Natural killer cell (primary cell): Measurements from ENCODE around the gene TBC1D22A. TPM values are rescaled to one million over a fixed set of nuclear protein-coding genes. Genes with fewer than 3 reads are reported as not detected.

ENCODE experiments used
- ATAC-seq, 3 donors: fragments of 150-1000 bp in 2 of 3; fragments of 200-7000 bp in 1 of 3; cut with Tn5 transposase; 1 replicate in 1 of 3; 2 replicates in 2 of 3; pipeline ENCODE4 v1.10.0; 2021; ENCODE audit warnings: mild to moderate bottlenecking in 2 of 3, moderate library complexity in 2 of 3
- DNase-seq, 2 donors: peaks; one replicate each; pipeline versions ENCODE4 v3.0.0 to v3.0.0-alpha.2; 2013 to 2021; ENCODE audit warnings: mixed read lengths in 1 of 2
- H3K27ac ChIP-seq: one replicate; pipeline ENCODE4 v1.5.1; 2013; ENCODE audit warnings: mild to moderate bottlenecking, low read length
- H3K27me3 ChIP-seq: one replicate; pipeline ENCODE4 v1.6.1; 2013; ENCODE audit warnings: low read length; ENCODE audit not compliant: control insufficient read depth, insufficient read depth
- H3K36me3 ChIP-seq: one replicate; pipeline ENCODE4 v1.6.1; 2013; ENCODE audit warnings: low read length; ENCODE audit not compliant: control insufficient read depth, insufficient read depth
- H3K4me1 ChIP-seq: one replicate; pipeline ENCODE4 v1.6.1; 2013; ENCODE audit warnings: low read length; ENCODE audit not compliant: control insufficient read depth, insufficient read depth
- H3K4me3 ChIP-seq: one replicate; pipeline ENCODE4 v1.5.1; 2013; ENCODE audit warnings: low read length
- H3K9me3 ChIP-seq: one replicate; pipeline ENCODE4 v1.6.1; 2013; ENCODE audit warnings: low read length; ENCODE audit not compliant: control insufficient read depth, insufficient read depth
- H3K27ac Mint-ChIP-seq, 2 donors: one replicate each; pipeline ENCODE4 v1.8.0; 2022; ENCODE audit warnings: mild to moderate bottlenecking in 2 of 2, mixed read lengths in 2 of 2, moderate library complexity in 1 of 2
- H3K27me3 Mint-ChIP-seq, 2 donors: one replicate each; pipeline ENCODE4 v1.8.0; 2022; ENCODE audit warnings: low read depth in 2 of 2, mixed read lengths in 2 of 2
- H3K36me3 Mint-ChIP-seq: one replicate; pipeline ENCODE4 v1.8.0; 2022; ENCODE audit warnings: mixed read lengths
- H3K4me1 Mint-ChIP-seq, 2 donors: one replicate each; pipeline ENCODE4 v1.8.0; 2022; ENCODE audit warnings: mixed read lengths in 2 of 2
- H3K4me3 Mint-ChIP-seq: one replicate; pipeline ENCODE4 v1.8.0; 2022; ENCODE audit warnings: mild to moderate bottlenecking, moderate library complexity, mixed read lengths
- H3K9me3 Mint-ChIP-seq, 2 donors: one replicate each; pipeline ENCODE4 v1.8.0; 2022; ENCODE audit warnings: mixed read lengths in 2 of 2
- WGBS: methylation state at CpG from one replicate; pipeline ENCODE4 v1.1.7; 2013; ENCODE audit warnings: missing lambda C conversion rate; ENCODE audit not compliant: insufficient coverage; 5-methylcytosine and 5-hydroxymethylcytosine counted together
- intact Hi-C: fragments of 100-400 bp; cut with micrococcal nuclease; formaldehyde crosslinking; loops from one replicate; pipeline ENCODE4 v1.14.2; 2022
- total RNA-seq, 4 donors: library from RNA; stranded (reverse); fragments of 120-200 nt in 1 of 4; gene quantifications; one replicate each; pipeline versions ENCODE4 v1.2.3 to v1.2.4, GENCODE V29; 2013 to 2022
- TF ChIP-seq, protein P1 (sequence below): fragments of 200-600 bp; IDR thresholded peaks from one replicate; pipeline ENCODE4 v1.8.0; 2022; ENCODE audit warnings: antibody characterized with exemption

The TBC1D22A gene
- total RNA-seq, 3 donors from 2014 or later (not counting 1 experiment from before 2014, with no cell fraction given) = 47.4 to 53.7 (median 53.2) TPM

DNA sequence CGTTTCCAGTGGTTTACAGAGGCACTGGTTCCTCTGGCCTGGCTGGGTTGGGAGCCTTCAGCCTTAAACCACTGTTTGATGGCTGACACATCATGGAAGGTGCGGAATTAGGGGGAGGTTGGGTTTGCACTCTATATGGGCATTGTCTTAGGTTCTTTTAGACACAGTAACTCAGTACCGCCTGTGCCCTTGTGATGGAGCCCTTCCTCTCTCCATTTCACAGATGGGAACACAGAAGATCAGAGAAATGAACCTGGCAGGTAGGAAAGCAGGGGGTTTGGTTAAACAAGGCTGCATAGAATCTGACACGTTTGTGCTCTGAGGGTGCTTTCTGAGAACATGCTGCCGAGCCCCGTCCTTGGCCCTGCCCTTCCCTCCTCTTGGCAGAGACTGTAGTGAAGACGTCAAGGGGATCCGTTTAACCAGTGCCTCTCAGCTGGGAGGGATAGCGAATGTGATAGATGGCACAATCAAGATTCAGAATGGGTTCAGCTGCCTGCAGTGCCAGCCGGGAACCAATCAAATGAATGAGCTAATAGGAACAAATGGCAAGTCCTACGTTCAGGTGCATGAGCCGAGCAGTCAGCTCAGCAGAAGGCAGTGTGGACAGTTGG is 228.6 kb downstream of the TBC1D22A start:
- TF ChIP-seq, protein P1, sequence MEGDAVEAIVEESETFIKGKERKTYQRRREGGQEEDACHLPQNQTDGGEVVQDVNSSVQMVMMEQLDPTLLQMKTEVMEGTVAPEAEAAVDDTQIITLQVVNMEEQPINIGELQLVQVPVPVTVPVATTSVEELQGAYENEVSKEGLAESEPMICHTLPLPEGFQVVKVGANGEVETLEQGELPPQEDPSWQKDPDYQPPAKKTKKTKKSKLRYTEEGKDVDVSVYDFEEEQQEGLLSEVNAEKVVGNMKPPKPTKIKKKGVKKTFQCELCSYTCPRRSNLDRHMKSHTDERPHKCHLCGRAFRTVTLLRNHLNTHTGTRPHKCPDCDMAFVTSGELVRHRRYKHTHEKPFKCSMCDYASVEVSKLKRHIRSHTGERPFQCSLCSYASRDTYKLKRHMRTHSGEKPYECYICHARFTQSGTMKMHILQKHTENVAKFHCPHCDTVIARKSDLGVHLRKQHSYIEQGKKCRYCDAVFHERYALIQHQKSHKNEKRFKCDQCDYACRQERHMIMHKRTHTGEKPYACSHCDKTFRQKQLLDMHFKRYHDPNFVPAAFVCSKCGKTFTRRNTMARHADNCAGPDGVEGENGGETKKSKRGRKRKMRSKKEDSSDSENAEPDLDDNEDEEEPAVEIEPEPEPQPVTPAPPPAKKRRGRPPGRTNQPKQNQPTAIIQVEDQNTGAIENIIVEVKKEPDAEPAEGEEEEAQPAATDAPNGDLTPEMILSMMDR = no peak
- no peak overlapping the region for H3K27ac ChIP-seq
- peaks cover 12 to 18% of the 10 kb centered on the region in 2 donors for H3K4me1 Mint-ChIP-seq
- DNase-seq = no peak
- no peak for ATAC-seq
- H3K4me3 ChIP-seq = no peak overlapping the region
- intact Hi-C loops = no loop called here
- H3K4me1 ChIP-seq = no peaks in the 10 kb centered on the region
- no peak overlapping the region for H3K4me3 Mint-ChIP-seq
- no peaks in the 10 kb centered on the region for H3K27me3 Mint-ChIP-seq
- no peaks in the 10 kb centered on the region for H3K27me3 ChIP-seq
- no peaks in the 10 kb centered on the region for H3K9me3 ChIP-seq
- WGBS = 98% methylated on average over 12 of the region's 12 CpGs
- peaks cover 18% of the 10 kb centered on the region for H3K36me3 ChIP-seq
- H3K27ac Mint-ChIP-seq = no peak overlapping the region
- H3K36me3 Mint-ChIP-seq = no peaks in the 10 kb centered on the region
- no peaks in the 10 kb centered on the region for H3K9me3 Mint-ChIP-seq

- H3K27ac Mint-ChIP-seq = no peak overlapping the region
- H3K4me3 Mint-ChIP-seq = no peak overlapping the region
- intact Hi-C loops = no loop called here
- H3K36me3 Mint-ChIP-seq = no peaks in the 10 kb centered on the region
- H3K9me3 Mint-ChIP-seq = no peaks in the 10 kb centered on the region
- H3K4me1 Mint-ChIP-seq = peaks cover 17 to 18% of the 10 kb centered on the region in 2 donors
- DNase-seq = no peak
- TF ChIP-seq, protein P1 = no peak
- Histone ChIP-seq H3K4me1 (no peaks in the 10 kb centered on the region), H3K27ac (no peak overlapping the region), H3K27me3 (no peaks in the 10 kb centered on the region), H3K4me3 (no peak overlapping the region), H3K9me3 (no peaks in the 10 kb centered on the region), H3K36me3 (peaks cover 18% of the 10 kb centered on the region)
- 88% methylated on average over 14 of the region's 14 CpGs for WGBS
- no peak for ATAC-seq
- H3K27me3 Mint-ChIP-seq = no peaks in the 10 kb centered on the region
These were observed 229.2 kb downstream of the TBC1D22A start for GRCh38 chr22:46991666-46992065.

DNA sequence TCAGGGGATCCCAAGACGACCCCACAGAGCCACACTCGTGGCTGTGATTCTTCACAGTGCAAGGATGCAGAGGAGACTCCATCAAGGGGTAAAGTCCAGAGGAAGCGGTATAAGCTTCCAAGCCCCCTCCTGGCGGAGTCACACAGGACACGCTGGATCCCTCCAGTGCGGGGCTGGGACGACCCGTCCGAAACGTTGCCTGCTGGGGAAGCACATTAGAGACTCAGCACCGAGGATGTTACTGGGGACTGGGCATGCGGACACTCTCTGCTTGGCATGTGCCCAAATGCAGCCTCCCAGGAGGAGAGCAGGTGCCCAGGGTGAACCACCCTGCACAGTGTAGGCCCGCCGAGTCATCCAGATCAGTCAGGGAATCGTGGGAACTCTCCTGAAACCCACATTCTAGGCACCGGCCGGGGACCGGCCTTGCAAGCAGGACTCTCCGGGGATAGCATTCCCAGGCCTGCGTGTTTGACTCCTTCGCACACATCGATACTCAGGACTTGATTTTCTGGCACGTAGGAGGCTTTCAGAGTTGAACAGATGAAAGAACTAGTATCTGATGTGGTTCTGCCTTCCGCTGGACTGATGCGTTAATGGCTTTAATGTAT is 229.8 kb downstream of the TBC1D22A start:
- ATAC-seq (no peak), DNase-seq (no peak)
- no peaks in the 10 kb centered on the region for H3K4me1 ChIP-seq
- H3K27me3 ChIP-seq = no peaks in the 10 kb centered on the region
- Mint-ChIP-seq H3K36me3 (no peaks in the 10 kb centered on the region), H3K9me3 (no peaks in the 10 kb centered on the region), H3K27me3 (no peaks in the 10 kb centered on the region), H3K4me3 (no peak overlapping the region), H3K27ac (no peak overlapping the region), H3K4me1 (peaks cover 18 to 19% of the 10 kb centered on the region in 2 donors)
- TF ChIP-seq, protein P1 = no peak
- no peaks in the 10 kb centered on the region for H3K9me3 ChIP-seq
- intact Hi-C loops = no loop called here
- WGBS = 87% methylated on average over 25 of the region's 25 CpGs
- H3K4me3 ChIP-seq = no peak overlapping the region
- H3K36me3 ChIP-seq = peaks cover 18% of the 10 kb centered on the region
- H3K27ac ChIP-seq = no peak overlapping the region

- Mint-ChIP-seq H3K4me1 (peaks cover 18 to 19% of the 10 kb centered on the region in 2 donors), H3K27ac (no peak overlapping the region), H3K27me3 (no peaks in the 10 kb centered on the region), H3K36me3 (no peaks in the 10 kb centered on the region), H3K9me3 (no peaks in the 10 kb centered on the region), H3K4me3 (no peak overlapping the region)
- H3K27ac ChIP-seq = no peak overlapping the region
- no peaks in the 10 kb centered on the region for H3K27me3 ChIP-seq
- ATAC-seq (no peak), DNase-seq (no peak)
- no peaks in the 10 kb centered on the region for H3K4me1 ChIP-seq
- H3K36me3 ChIP-seq = peaks cover 26% of the 10 kb centered on the region
- TF ChIP-seq, protein P1 = no peak
- WGBS = 94% methylated on average over 14 of the region's 14 CpGs
- no peaks in the 10 kb centered on the region for H3K9me3 ChIP-seq
- no peak overlapping the region for H3K4me3 ChIP-seq
- intact Hi-C loops = no loop called here
These were observed 231.2 kb downstream of the TBC1D22A start for GRCh38 chr22:46993633-46994032.
